ENCODE results near the gene MCEMP1.

MCEMP1 gene

GRCh38 chr19:7670790-7671189 lies 6.1 kb upstream of the MCEMP1 start:
- DNase-seq (ENCODE audit: low read depth in 2 of 2): no peak

DNA sequence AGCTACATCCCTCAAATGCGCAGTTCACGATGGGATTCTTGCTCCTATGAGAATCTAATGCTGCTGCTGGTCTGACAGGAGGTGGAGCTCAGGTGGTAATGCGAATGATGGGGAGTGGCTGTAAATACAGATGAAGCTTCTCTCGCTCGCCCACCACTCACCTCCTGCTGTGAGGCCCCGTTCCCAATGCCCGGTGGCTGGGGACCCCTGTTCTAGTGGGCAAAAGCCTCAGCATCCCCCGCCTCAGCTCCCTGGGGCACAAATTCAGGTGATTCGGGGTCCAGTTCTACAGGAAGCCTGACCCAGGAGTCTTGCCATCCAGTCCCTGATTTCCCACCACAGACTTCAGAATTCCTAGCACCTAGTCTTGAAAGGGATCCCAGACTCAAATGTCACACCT lies 4.4 kb upstream of the MCEMP1 start:
- no peak for DNase-seq (ENCODE audit: low read depth in 2 of 2)

DNA sequence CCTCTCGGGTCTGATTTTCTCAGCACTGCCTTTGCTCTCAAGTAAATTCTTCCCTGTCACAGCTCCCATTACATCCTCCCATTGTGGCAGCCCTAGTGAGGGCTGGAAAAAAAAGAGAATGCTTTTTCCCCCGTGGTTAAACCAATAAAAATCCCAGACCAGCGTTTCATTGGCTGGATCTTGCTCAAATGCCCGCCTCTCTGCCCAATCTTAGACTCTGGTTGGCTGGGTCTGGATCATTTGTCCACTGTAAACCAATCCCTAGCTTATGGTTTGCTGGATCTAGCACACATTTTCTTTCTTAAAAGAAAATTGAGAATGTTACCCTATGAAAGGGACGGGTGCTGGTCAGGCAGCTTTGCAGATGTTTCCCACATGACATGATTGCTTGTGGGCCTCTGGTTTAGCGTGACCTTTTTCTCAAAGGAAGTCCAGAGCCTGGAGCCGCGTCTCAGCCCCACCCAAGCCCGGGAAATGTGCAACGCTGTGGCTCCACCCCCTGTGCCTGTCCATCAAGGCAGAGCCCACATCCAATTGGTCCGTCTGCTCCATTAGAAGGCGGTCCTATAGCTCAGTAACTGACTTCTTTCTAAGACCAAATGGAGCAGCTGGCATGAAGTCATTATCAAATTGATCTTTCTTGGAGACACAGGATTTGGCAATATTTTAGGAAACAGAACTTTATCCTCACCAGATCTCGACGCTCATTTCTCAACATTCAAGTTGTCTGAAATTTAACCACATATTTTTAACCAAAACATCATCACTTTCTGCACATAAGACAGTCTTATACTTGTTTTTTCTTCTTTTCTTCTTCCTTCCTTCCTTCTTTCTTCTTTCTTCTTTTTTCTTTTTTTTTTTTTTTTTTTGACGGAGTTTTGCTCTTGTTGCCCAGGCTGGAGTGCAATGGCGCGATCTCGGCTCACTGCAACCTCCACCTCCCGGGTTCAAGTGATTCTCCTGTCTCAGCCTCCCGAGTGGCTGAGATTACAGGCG lies 2.6 kb upstream of the MCEMP1 start:
- DNase-seq (ENCODE audit: low read depth in 2 of 2): peak in 1 of 2 donors; percentile 42

GRCh38 chr19:7676376-7676775 lies 514 bp upstream of the MCEMP1 start:
- no peak for DNase-seq (ENCODE audit: low read depth in 2 of 2)

- no peak for DNase-seq (ENCODE audit: low read depth in 2 of 2)
Measured at GRCh38 chr19:7677669-7678311, 900 bp downstream of the MCEMP1 start.

- peak; percentile 46 to 57 for DNase-seq (ENCODE audit: low read depth in 2 of 2)
Measured at GRCh38 chr19:7678971-7679751, 2.3 kb downstream of the MCEMP1 start.

GRCh38 chr19:7679771-7680605 lies 3.1 kb downstream of the MCEMP1 start:
- no peak for DNase-seq (ENCODE audit: low read depth in 2 of 2)

DNA sequence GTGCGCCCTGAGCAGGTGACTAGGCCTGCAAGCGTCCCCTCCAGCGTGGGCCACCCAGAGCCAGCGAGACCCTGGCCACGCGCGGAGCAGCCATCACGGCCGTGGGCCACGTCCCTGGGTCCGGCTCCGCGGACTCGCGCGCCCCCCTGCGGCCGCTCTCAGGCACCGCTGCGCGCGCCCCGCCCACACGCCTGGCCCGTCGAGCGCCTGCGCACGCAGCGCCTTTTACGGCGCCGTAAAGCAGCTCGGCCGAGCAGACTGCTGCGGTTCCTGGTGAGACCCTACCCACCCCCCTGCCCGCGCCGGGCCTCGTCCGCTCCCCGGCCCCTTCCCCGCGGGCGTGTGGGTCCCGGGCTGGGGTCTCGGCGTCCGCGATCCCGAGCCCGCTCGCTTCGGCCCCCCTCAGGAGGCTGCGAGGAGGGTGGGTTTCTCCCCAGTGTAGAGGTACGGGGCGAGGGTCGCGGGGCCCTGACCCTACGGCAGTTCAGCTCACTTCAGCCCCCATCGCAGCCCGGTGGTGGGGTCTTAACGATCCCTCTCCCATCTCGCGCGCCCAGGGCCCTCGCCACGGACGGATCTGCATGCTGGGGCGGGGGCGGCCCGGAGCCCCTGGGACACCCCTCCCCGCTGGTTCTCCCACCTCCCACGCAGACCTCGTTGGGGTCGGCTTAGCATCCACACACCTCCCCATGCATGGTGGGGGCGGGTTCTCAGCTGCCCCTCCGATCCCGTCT lies 3.9 kb downstream of the MCEMP1 start, which contains the start of gene TRAPPC5:
TSS of gene TRAPPC5 (plus strand) at position 228 of the 734 bp plus-strand sequence. CDS start 1,421 bp downstream, outside the sequence.
- peak; percentile 79 to 85 for DNase-seq (ENCODE audit: low read depth in 2 of 2)

GRCh38 chr19:7681340-7682174 lies 4.7 kb downstream of the MCEMP1 start:
- DNase-seq (ENCODE audit: low read depth in 2 of 2): peak; percentile 82 to 87

GRCh38 chr19:7682175-7682855 lies 5.4 kb downstream of the MCEMP1 start:
- DNase-seq (ENCODE audit: low read depth in 2 of 2): no peak

DNA sequence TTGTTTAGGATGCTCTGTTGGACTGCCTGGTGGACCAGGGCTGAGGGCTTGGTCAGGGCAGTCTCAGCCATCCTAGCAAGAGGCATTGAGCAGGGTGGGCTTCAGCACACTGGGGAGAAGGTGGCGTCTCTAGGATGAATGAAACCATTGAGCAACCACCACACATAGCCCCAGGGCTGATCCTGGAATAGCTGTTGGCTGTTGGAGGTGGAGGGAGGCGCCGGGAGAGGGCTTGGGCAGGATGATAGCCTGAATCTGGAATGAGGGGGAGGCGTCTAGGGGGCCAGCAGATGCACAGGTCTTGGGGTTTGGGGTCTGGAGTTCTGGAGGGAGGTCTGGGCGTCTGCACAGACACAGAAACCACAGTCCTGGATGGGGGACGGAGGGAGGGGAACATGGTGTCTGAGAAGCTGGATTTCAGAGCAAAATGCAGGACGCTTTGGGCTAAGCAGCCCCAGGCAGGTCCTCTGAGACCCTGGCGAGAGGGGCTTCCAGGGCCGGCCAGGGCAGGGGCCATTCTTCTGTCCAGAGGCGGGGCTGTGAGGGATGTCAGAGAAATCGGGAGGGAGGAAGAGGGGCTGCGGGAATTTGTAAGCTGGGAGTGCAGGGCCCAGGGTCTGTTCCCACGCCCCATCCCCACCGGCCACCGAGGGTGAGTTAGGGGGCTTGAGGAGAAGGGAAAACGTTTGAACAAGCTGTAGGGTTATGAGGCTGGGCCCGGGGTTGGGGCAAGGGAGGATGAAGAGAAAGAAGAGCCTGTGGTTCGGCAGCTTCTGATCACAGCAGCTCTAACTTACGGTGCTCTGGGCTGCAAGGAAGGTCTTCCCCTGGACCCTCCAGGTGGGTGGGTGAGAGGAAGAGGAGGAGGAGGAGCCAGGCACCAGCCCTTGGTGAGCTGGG lies 8.9 kb downstream of the MCEMP1 start:
- no peak for DNase-seq (ENCODE audit: low read depth in 2 of 2)

DNA sequence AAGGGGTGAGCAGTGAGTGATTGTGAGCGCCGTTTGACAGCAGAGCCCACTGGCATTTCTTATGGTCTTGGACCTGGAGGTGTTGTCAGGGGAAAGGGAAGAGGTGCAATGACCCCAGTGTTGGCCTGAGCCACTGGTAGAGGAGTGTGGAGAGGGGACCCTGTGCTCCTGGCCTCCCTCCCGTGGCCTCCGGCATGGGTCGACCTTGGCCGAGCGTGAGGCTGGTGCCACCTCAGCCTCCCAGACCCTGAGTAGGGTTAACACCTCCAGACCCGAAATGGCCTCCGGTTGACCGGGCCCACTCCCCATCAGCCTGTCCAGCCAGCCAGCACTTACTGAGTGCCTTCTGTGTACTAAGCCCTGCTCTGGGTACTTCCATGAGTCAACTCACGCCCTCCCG lies 10.3 kb downstream of the MCEMP1 start:
- DNase-seq (ENCODE audit: low read depth in 2 of 2): no peak

DNA sequence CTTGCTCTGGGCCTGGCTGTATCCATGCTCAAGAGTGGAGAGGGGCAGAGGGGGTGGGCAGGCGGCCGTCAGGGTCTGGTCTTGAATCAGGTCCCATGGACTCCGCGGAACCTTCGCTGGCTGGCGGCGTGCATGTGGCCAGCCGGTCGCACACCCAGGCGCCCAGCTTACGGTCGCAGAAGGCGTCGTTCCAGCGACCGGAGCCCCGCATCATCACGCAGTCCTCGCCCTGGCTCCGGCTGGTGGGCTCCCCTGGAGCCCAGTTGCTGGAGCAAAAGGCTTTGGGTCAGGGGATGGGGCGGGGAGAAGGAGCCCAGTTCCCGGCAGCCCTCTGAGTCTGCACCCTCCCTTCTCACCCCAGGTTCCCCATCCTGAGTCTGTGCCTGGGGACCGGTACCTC lies 12.3 kb downstream of the MCEMP1 start:
- no peak for DNase-seq (ENCODE audit: low read depth in 2 of 2)

- no peak for DNase-seq (ENCODE audit: low read depth in 2 of 2)
Measured at GRCh38 chr19:7690779-7691258, 13.9 kb downstream of the MCEMP1 start.

GRCh38 chr19:7691497-7691896 lies 14.6 kb downstream of the MCEMP1 start:
- no peak for DNase-seq (ENCODE audit: low read depth in 2 of 2)

- DNase-seq (ENCODE audit: low read depth in 2 of 2): no peak
Measured at GRCh38 chr19:7692417-7693088, 15.7 kb downstream of the MCEMP1 start.

DNA sequence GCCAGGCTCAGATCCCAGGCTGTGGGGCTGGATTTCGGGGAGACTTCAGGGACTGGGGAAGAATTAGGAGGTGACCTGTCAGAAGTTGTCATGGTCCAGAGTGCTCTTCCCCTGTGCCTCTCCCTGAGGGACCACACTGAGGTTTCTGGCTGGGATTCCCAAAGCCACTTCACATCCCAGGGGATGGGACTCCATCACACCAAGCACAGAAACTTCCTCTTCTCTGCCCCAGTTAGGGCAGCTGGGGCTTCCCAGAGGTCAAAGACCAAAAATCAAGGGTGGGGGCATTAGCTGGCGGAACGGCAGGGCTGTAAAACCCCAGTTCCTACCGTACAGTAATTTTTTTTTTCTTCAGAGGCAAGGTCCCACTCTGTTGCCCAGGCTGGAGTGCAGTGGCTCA lies 17.6 kb downstream of the MCEMP1 start:
- DNase-seq (ENCODE audit: low read depth in 2 of 2): no peak

All from stimulated activated CD4-positive, alpha-beta T cell treated with anti-CD3 and anti-CD28 coated beads, Interleukin-4, amount 100 ng/mL, for 48 hours (primary cell).